ENCODE results near the gene MYRIP.

DNA sequence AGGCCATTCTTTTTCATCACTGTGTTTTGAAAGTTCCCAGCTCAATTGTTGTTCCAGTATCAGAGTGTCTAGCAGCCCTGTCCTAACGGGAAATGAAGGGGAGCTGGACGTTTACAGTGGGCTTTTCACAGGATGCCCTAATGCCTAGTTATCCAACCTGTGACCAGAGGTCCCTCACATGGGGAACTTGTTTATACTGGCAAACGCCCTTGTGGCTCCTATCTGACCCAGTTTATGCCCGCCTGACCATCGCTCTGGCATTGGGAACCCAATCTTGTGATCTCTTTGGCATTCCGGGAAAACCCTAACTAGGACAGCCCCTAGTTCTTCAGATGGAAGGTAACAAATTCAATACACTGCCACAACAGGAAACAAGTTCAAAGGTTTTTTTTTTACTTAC lies 14.5 kb upstream of the MYRIP start:
- TF ChIP-seq, protein P1, sequence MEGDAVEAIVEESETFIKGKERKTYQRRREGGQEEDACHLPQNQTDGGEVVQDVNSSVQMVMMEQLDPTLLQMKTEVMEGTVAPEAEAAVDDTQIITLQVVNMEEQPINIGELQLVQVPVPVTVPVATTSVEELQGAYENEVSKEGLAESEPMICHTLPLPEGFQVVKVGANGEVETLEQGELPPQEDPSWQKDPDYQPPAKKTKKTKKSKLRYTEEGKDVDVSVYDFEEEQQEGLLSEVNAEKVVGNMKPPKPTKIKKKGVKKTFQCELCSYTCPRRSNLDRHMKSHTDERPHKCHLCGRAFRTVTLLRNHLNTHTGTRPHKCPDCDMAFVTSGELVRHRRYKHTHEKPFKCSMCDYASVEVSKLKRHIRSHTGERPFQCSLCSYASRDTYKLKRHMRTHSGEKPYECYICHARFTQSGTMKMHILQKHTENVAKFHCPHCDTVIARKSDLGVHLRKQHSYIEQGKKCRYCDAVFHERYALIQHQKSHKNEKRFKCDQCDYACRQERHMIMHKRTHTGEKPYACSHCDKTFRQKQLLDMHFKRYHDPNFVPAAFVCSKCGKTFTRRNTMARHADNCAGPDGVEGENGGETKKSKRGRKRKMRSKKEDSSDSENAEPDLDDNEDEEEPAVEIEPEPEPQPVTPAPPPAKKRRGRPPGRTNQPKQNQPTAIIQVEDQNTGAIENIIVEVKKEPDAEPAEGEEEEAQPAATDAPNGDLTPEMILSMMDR (IDR thresholded peaks at IDR 0.05): no peak
- TF ChIP-seq POLR2A (IDR thresholded peaks at IDR 0.05) (no peak), POLR2AphosphoS5 (IDR thresholded peaks at IDR 0.05) (no peak)
